ENCODE results near the gene SLITRK4. TPM values are rescaled to one million over a fixed set of nuclear protein-coding genes. Genes with fewer than 3 reads are reported as not detected.

Gene SLITRK4, protein sequence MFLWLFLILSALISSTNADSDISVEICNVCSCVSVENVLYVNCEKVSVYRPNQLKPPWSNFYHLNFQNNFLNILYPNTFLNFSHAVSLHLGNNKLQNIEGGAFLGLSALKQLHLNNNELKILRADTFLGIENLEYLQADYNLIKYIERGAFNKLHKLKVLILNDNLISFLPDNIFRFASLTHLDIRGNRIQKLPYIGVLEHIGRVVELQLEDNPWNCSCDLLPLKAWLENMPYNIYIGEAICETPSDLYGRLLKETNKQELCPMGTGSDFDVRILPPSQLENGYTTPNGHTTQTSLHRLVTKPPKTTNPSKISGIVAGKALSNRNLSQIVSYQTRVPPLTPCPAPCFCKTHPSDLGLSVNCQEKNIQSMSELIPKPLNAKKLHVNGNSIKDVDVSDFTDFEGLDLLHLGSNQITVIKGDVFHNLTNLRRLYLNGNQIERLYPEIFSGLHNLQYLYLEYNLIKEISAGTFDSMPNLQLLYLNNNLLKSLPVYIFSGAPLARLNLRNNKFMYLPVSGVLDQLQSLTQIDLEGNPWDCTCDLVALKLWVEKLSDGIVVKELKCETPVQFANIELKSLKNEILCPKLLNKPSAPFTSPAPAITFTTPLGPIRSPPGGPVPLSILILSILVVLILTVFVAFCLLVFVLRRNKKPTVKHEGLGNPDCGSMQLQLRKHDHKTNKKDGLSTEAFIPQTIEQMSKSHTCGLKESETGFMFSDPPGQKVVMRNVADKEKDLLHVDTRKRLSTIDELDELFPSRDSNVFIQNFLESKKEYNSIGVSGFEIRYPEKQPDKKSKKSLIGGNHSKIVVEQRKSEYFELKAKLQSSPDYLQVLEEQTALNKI
- polyA plus RNA-seq (2011; rRNA removed) (not detected in 2 replicates), polyA minus RNA-seq (2011; rRNA and poly(A)+ RNA removed) (not detected in 2 replicates)

DNA sequence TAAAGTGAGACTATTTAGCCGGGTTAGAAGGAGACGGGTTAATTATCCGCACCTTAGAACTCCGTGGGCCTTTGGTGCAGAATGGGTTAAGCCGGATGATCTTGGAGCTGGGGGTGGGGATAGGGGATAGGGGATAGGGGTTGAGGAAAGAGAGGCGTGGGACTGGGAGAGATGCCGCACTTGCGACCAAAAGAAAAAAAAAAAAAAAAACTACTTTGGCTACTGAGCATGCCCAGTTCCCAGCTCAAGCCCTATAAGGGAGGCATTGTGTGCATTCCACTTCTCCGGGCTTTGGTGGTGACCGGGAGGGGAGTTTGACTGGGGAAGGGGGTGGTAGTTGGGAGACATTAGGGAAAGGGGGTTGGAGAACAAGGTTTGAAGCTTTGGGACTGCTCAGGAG is at the start of gene SLITRK4:
TSS of gene SLITRK4 (minus strand) at position 187 of the 400 bp plus-strand sequence. CDS start 4,993 bp downstream, outside the sequence.
- DNase-seq (ENCODE audit: low read depth): no peak
- no peak within 1 kb of the TSS for H3K4me3 ChIP-seq (ENCODE audit: low read depth, low read length)
- ChIA-PET CTCF (no interaction called here), POLR2A (no interaction called here)
- H3K36me3 ChIP-seq (ENCODE audit: control insufficient read depth, insufficient read depth, low read length): no peaks in the 10 kb centered on the region
- TF ChIP-seq CTCF (IDR thresholded peaks at IDR 0.05; ENCODE audit: insufficient read depth, low read depth, low read length): no peak
- H3K27me3 ChIP-seq (ENCODE audit: control insufficient read depth, insufficient read depth, low read length): no peaks in the 10 kb centered on the region

DNA sequence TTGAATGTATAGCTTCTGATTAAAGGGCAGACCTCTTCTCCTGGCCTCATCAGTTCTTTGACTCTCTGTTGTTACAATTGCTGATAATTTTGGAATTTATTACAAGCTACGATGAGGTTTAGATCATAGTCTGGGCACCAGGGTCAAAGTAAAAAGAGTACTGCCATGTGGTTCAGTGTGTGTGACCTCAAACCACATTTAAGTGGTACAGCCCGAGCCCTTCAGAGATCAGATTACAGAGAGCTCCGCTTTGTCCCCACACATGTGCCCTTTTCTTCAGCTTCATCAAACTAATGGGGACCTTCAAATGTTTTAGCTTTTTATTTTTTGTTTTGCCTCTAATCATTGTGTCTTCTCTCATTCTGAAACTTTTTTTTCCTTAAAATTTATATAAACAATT is 47.6 kb upstream of the SLITRK4 start:
- CTCF ChIA-PET: no interaction called here
- DNase-seq (ENCODE audit: low read depth): no peak

DNA sequence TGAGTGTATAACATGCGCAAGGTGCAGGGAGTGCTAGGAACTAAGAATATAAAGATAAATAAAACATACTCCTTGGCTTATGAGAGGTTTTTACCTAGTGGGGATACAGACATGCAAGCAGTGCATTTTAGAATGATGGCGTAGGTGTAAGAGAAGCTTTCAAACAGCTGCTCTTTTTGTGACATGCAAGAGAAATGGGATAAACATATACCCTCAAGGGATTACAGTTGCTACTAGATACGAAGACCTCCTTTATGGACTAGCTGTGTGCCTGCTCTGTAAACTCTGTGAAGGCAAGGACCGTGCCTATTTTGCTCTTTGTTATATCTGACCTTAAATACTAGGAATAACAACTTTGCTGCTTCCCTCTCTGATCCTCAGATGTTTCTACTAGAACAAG is 39.0 kb upstream of the SLITRK4 start:
- POLR2A ChIA-PET: no interaction called here
- no peak for TF ChIP-seq CTCF (IDR thresholded peaks at IDR 0.05; ENCODE audit: insufficient read depth, low read depth, low read length)
- Histone ChIP-seq H3K27me3 (ENCODE audit: control insufficient read depth, insufficient read depth, low read length) (no peaks in the 10 kb centered on the region), H3K4me3 (ENCODE audit: low read depth, low read length) (no peak overlapping the region), H3K36me3 (ENCODE audit: control insufficient read depth, insufficient read depth, low read length) (no peaks in the 10 kb centered on the region)
- CTCF ChIA-PET: no interaction called here
- no peak for DNase-seq (ENCODE audit: low read depth)

More for the DNA sequence above, 47.6 kb upstream of the SLITRK4 start:
- POLR2A ChIA-PET: no interaction called here
- H3K36me3 ChIP-seq (ENCODE audit: control insufficient read depth, insufficient read depth, low read length): no peaks in the 10 kb centered on the region
- no peak for TF ChIP-seq CTCF (IDR thresholded peaks at IDR 0.05; ENCODE audit: insufficient read depth, low read depth, low read length)
- H3K27me3 ChIP-seq (ENCODE audit: control insufficient read depth, insufficient read depth, low read length): no peaks in the 10 kb centered on the region
- H3K4me3 ChIP-seq (ENCODE audit: low read depth, low read length): no peak overlapping the region

DNA sequence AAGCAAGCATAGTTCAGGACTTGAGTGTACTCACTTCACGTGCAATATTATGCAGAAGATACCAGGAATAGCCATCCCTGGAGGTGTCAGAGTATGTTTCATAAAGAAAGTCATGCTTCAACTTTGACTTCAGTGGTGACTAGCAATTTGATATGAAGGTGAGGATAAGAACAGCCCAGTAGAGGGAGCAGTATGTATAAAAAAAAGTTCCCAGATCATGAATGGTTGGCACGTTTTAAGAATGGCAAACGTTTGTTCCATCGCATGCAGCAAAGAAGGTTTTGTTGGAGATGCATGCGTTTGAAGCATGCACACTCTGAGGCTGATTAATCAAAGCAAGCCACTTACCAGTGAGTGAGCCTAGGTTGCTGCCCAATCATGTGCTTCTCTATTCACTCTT is 33.5 kb upstream of the SLITRK4 start:
- ChIA-PET CTCF (no interaction called here), POLR2A (no interaction called here)
- H3K27me3 ChIP-seq (ENCODE audit: control insufficient read depth, insufficient read depth, low read length): no peaks in the 10 kb centered on the region
- TF ChIP-seq CTCF (IDR thresholded peaks at IDR 0.05; ENCODE audit: insufficient read depth, low read depth, low read length): no peak
- DNase-seq (ENCODE audit: low read depth): no peak
- no peaks in the 10 kb centered on the region for H3K36me3 ChIP-seq (ENCODE audit: control insufficient read depth, insufficient read depth, low read length)
- H3K4me3 ChIP-seq (ENCODE audit: low read depth, low read length): no peak overlapping the region

DNA sequence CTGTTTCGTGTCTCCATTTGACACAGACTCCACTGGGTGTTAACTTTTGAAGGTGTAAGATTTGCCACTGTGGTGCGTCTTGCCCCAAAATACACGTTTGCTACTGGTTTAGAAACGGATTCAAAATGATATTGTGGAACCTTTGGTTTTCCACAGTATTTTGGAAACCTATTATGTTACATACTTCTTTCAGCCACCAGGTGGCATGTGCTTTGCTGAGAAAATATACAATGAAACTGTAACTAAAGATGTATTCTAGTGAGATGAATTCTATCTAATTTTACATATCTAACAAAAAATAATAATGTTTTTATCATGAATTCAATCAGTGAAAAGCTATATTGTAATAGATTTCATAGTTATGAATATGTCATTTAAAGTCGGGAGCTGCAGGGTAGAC is 28.4 kb upstream of the SLITRK4 start:
- Histone ChIP-seq H3K4me3 (ENCODE audit: low read depth, low read length) (no peak overlapping the region), H3K36me3 (ENCODE audit: control insufficient read depth, insufficient read depth, low read length) (no peaks in the 10 kb centered on the region), H3K27me3 (ENCODE audit: control insufficient read depth, insufficient read depth, low read length) (no peaks in the 10 kb centered on the region)
- peak; percentile 29; the same call in 1 of the 2 replicates for TF ChIP-seq CTCF (IDR thresholded peaks at IDR 0.05; ENCODE audit: insufficient read depth, low read depth, low read length)
- ChIA-PET POLR2A (no interaction called here), CTCF (interaction anchor here (0.6 to 1.3 kb wide), 2 partner anchors 13 to 1223 kb away, joined by 3 read pairs; no protein-coding TSS in a partner anchor)
- DNase-seq (ENCODE audit: low read depth): no peak

Data from BJ (cell line).